ENCODE data around the gene ARIH2. TPM values are rescaled to one million over a fixed set of nuclear protein-coding genes. Genes with fewer than 3 reads are reported as not detected.

The ARIH2 gene
- total RNA-seq, 1 experiment from 2014 or later: 106 TPM

DNA sequence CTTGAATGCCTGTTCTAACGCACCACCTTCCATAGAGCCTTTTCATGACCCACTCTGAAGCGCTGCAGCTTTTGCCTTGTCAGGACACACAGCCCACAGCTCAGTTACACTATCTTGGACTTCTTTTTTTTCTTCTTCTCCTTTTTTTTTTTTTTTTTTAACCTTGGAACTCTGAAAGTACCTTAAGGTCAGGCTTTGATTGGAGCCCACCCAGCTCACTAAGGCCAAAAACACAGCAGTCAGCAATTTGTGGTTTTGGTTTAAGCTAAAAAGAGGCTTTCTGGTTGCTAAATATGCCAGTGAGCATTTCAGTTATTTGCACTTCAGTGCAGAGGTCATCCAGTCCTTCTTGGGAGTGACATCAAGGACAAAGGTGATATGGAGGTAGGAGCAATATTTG is 21.7 kb upstream of the ARIH2 start:
- Mint-ChIP-seq H3K27me3 (ENCODE audit: insufficient read depth, unreplicated experiment) (no peaks in the 10 kb centered on the region), H3K4me1 (ENCODE audit: low read depth, unreplicated experiment) (peaks cover 24% of the 10 kb centered on the region), H3K27ac (ENCODE audit: unreplicated experiment) (peak overlapping the region; percentile 42), H3K36me3 (ENCODE audit: insufficient read depth, unreplicated experiment) (no peaks in the 10 kb centered on the region), H3K4me3 (ENCODE audit: unreplicated experiment) (peak overlapping the region; percentile 92), H3K9me3 (ENCODE audit: unreplicated experiment) (no peaks in the 10 kb centered on the region)
- no peaks in the 10 kb centered on the region for H3K36me3 ChIP-seq (ENCODE audit: control insufficient read depth, insufficient read depth, low read length)
- CTCF ChIA-PET: interaction anchor here (0.6 to 1.3 kb wide), 4 partner anchors 41 to 603 kb away, joined by 3 to 5 read pairs (median 4); no protein-coding TSS in a partner anchor
- TF ChIP-seq, protein P1, sequence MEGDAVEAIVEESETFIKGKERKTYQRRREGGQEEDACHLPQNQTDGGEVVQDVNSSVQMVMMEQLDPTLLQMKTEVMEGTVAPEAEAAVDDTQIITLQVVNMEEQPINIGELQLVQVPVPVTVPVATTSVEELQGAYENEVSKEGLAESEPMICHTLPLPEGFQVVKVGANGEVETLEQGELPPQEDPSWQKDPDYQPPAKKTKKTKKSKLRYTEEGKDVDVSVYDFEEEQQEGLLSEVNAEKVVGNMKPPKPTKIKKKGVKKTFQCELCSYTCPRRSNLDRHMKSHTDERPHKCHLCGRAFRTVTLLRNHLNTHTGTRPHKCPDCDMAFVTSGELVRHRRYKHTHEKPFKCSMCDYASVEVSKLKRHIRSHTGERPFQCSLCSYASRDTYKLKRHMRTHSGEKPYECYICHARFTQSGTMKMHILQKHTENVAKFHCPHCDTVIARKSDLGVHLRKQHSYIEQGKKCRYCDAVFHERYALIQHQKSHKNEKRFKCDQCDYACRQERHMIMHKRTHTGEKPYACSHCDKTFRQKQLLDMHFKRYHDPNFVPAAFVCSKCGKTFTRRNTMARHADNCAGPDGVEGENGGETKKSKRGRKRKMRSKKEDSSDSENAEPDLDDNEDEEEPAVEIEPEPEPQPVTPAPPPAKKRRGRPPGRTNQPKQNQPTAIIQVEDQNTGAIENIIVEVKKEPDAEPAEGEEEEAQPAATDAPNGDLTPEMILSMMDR (IDR thresholded peaks at IDR 0.05; ENCODE audit: insufficient read depth in 1 of 2, low read depth in 1 of 2, low read length in 1 of 2, severe bottlenecking in 1 of 2, unreplicated experiment in 1 of 2): no peak
- peaks cover 17% of the 10 kb centered on the region for H3K4me1 ChIP-seq
- no peak for DNase-seq
- H3K9me3 ChIP-seq: no peaks in the 10 kb centered on the region
- H3K4me3 ChIP-seq (ENCODE audit: low read depth, low read length): no peak overlapping the region
- intact Hi-C loops (cut with micrococcal nuclease; ENCODE audit: unreplicated experiment): no loop called here
- POLR2A ChIA-PET: interaction anchor here (0.6 to 1.3 kb wide), 5 partner anchors 22 to 179 kb away, joined by 3 to 15 read pairs (median 5); partner anchors contain the start of gene ARIH2
- BruUV-seq (replicated peaks): no TSS peak
- no peaks in the 10 kb centered on the region for H3K27me3 ChIP-seq (replicated peaks; ENCODE audit: control insufficient read depth, insufficient read depth, low read length)

DNA sequence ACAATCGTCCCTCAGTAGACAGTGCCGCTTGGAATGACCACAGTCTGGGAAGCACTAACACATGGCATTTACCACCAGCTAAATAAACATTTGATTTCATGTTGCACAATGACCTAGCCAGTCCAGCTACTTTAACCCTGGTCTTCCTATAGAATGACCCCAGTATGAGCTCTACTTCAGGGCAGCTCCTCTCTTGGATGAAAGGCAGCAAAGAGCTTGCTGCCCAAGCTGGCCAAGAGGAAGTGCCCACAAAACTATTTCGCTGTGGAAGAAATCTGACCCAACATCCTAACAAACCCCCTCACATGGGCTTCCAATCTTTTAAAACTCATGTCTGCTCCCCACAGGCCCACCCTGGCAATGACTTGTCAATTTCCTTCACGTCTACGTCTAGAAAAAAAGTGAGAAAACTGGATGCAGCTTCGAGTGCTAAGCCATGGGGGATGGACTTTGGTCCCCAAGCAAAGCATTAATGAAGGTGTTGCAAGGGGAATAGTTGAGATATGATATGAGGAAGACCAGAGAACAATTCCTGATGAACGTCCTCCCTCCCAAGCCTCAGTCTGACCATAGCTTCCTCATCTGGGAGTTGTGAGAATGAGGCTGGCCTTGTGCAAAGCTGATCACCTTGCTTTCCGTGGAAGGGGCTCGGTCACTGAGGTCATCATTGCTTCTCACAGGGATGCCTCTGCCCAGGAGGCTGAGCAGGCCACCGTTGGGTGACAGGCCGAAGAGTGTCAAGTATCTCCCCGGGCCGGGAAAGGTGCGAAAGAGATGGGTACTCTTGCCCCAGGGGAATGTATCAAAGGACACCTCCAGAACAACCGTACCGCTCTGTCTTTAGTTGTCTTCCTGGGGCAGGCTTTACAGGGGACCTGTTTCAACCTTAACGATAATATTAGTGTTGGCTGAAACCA is 20.9 kb upstream of the ARIH2 start:
- H3K4me3 ChIP-seq (ENCODE audit: low read depth, low read length): peak overlapping the region; percentile 66
- CTCF ChIA-PET: interaction anchor here (0.6 to 1.3 kb wide), 4 partner anchors 32 to 180 kb away, joined by 3 to 6 read pairs (median 4); no protein-coding TSS in a partner anchor
- no peaks in the 10 kb centered on the region for H3K27me3 ChIP-seq (replicated peaks; ENCODE audit: control insufficient read depth, insufficient read depth, low read length)
- Mint-ChIP-seq H3K4me1 (ENCODE audit: low read depth, unreplicated experiment) (peaks cover 24% of the 10 kb centered on the region), H3K36me3 (ENCODE audit: insufficient read depth, unreplicated experiment) (no peaks in the 10 kb centered on the region), H3K9me3 (ENCODE audit: unreplicated experiment) (no peaks in the 10 kb centered on the region), H3K27me3 (ENCODE audit: insufficient read depth, unreplicated experiment) (no peaks in the 10 kb centered on the region), H3K27ac (ENCODE audit: unreplicated experiment) (peak overlapping the region; percentile 46), H3K4me3 (ENCODE audit: unreplicated experiment) (peak overlapping the region; percentile 92)
- no peaks in the 10 kb centered on the region for H3K9me3 ChIP-seq
- H3K36me3 ChIP-seq (ENCODE audit: control insufficient read depth, insufficient read depth, low read length): no peaks in the 10 kb centered on the region
- TSS peak; percentile 58 for BruUV-seq (replicated peaks)
- intact Hi-C loops (cut with micrococcal nuclease; ENCODE audit: unreplicated experiment): loop anchor here (1.0 to 2.0 kb wide), 2 partner anchors 21 to 50 kb away; partner anchors contain the start of genes ARIH2 and PRKAR2A
- POLR2A ChIA-PET: interaction anchor here (0.6 to 1.6 kb wide), 5 partner anchors 21 to 180 kb away, joined by 3 to 8 read pairs (median 4); partner anchors contain the start of gene ARIH2
- TF ChIP-seq, protein P1 (IDR thresholded peaks at IDR 0.05; ENCODE audit: insufficient read depth in 1 of 2, low read depth in 1 of 2, low read length in 1 of 2, severe bottlenecking in 1 of 2, unreplicated experiment in 1 of 2): no peak
- H3K4me1 ChIP-seq: peaks cover 17% of the 10 kb centered on the region
- peak; percentile 48 to 49 for DNase-seq

Measured in Caco-2 (cell line).